ENCODE data around the gene RNF121.

Gene RNF121

DNA sequence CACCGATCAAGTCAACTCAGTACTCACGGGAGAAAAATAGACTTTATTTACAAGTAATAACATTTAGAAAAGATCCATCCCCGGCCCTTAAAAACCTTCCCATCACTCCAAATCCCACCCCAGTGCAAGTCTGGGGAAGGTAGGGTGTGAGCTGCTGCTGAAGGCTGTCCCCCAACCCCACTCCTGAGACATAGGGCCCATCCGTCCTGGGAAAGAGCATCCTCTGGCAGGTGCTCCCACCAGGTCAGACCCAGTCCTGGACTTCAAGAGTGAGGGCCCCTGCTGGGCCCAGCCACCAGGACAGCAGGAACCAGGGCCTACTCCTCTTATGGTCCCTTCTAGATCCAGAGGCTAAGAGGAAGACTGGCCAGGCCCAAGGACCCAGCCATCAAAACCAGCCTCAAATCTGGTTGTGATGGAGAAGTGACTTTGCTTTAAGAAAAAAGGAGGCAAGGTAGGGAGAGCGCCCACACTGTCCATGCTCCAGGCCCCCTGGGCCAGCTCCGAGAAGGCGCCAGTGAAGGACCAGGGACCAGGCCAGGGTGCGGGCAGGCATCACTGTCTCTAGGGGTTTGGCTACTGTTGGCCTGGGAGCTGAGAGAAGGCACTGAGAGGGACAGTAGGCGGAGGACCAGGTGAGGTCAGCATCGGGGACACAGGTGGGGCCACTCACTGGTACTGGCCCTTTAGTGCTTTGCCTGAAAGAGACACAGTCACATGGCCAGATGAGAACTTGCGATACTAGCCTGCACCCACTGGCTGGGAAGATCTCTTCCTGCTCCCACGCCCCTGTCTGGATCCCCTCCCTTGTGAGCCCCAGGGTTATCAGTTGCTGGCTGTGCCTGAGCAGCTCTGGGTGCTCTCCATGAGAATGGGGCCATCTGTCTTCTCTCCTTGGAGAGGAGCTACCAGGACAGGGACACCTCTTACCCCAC is 74.3 kb downstream of the RNF121 start:
- FAIRE-seq (no peak), DNase-seq (ENCODE audit: extremely low spot score, insufficient read length, low read depth) (no peak)

DNA sequence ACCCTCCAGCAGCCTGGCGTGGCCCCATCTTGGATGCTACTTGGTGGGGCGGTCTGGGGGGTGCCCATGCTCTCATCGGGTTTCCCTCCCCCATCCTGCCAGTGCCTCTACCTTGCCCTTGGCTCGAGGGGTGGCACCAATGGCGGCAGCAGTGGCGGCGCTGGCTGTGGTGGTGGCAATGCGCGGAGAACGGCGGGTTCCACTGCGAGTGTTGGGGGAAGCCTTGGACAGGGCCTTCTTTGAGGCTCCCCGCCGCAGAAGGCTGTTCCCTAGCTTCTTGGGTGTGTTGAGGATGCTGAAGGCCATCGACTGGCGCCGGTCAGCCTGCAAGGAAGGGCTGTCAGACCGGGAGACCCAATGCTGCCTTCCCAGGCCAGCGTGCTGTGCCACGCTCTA is 74.9 kb downstream of the RNF121 start:
- DNase-seq (ENCODE audit: extremely low spot score, insufficient read length, low read depth) (no peak), FAIRE-seq (no peak)

DNA sequence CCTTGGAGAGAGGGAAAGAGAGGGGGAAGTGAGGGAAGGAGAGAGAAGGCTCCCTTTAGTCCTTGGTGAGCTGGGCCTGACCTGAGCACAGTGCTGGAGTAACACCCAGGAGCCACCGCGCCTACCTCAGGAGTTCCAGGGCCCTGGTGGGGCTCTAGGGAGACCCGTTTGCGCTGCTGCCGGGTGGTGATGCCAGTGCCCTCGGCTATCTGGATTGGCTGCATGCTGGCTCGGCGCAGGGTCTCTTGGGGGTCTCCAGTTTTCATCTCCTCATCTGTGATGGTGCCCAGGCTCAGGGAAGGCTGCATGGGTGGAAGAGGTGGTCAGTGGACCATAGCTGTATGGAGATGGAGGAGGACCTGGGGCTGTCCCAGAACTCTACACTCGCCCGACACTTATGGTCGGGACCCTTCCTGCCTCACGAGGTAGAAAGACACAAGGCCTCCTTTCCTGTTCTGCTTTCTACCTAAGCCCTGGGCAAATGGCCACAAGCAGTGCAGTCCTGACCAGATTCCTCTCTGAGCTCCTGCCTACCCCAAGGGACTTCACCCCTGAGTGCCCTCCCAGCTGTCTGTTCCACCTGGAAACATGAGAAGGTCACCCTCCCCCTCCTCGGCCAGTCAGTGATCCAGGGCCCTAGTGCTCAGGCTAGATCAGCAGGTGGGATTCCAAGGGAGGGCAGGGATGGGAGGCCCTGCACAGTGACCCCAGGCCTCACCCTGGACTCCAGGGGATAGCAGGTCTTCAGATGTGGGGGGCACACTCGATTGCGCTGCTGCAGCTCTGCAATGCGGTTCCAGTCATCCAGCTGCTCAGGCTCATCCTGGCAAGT is 75.9 kb downstream of the RNF121 start:
- FAIRE-seq (no peak), DNase-seq (ENCODE audit: extremely low spot score, insufficient read length, low read depth) (no peak)

DNA sequence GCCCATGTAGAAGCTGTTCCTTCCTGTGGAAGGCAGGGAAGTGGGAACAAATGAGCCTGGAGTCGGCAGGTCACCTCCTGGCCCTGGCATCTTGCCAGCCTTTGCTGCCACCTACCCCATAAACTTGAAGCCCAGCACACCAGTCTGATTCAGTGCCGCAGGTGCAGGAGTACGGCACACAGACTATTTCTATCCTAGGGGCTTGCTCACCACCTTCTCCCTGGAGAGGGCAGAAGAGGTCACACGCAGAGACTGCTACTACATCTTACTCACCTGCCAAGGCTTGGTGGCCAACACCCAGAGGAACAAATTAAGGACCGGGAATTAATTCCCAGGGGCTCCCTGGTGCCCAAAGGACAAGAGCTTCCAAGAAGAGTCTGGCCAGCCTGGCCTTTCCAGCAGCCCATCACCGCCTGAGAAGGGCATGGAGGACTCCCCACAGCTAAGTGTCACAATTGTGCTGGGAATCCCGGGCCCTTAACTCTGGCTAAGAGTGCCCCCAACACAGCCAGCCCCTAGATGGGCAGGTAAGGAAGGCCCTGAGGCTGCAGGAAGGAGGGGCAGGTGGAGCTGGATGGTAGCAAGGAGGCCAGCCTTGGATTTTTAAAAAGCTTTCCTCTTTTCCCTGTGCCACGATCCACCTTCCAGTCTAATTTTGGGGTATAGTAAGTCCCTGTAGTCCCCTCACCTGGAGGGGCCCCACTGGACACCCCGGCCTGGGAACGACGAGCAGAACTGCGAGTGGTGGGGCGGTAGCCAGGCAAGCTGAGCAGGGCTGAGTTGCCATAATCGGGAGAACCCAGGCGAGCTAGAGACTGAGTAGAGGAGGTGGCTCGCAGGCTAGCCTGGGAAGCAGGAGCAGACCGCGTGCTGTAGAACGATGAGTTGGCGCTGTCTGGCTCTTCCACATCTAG is 76.8 kb downstream of the RNF121 start:
- DNase-seq (ENCODE audit: extremely low spot score, insufficient read length, low read depth), result no peak
- FAIRE-seq, result no peak

DNA sequence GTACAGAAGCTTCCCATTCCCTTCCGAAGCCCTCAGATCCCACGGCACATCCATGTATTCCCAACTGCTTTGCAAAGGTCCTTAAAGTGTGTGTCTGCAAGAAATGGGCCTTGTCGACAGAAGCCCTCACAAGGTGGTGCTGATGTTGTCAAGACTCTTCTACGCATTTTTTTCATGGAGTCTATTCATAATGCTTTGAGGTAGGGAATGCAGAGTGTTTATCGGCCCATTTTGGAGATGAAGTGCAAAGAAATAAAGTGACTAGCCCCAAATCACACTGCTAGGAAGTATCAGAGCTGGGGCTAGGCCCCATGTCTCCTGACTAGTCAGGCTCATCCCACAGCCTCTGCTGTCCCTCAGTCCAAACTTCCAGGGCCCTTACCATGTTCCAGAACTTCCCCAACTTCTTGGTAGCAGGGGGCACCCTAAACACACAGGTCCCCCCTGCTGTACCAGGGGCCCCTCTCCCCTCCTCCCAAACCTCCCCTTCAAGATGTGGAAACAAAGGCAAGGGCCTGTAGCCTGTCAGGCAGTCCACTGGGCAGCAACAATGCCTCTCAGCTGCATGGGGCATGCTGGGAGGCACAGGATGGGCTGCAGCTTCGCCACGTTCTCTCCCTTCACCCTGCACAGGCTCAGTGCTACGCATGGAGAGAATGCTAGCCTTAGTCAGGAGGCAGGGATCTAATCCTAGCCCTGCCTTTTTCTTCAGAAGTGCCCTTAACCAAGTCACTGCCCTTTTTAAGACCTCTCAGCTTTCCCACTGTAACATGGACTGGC is 77.7 kb downstream of the RNF121 start:
- no peak for FAIRE-seq
- no peak for DNase-seq (ENCODE audit: extremely low spot score, insufficient read length, low read depth)

DNA sequence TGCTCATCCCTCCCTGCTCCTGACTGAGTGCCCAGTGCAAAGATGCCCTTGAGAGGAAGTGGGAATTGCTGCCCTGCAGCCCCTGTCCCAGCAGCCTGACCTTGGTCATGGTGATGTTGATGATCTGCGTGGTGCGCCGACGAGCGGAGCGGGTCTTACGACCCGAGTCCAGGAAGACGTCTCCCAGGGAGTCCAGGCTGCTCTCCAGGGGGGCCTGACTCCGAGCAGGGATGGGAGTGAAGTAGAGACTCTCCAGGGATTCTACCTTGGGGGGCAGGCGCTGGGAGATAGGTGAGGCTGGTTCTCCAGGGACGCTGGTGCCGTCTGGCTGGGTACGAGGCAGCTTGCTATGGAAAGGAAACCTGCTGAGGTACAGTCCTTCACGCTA is 78.2 kb downstream of the RNF121 start:
- DNase-seq (ENCODE audit: extremely low spot score, insufficient read length, low read depth), result no peak
- FAIRE-seq, result no peak

DNA sequence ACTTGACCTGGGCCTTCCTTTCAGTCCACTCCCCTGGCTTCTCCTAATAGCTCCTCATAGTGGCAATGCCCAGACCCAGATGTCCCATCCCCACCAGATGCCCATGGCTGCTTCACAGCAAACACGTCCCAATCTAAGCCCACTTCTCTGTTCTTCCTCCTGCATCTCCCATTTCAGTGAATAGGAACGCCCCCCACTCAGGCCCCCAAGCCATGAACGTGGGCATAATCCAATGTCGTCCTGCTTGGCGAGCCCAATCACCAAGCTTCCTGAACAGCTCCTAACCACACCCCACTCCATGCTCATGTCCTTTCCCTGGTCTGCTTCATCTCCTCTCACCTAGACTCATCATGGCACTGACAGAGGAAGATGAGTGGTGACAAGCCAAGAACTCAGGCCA is 78.7 kb downstream of the RNF121 start:
- FAIRE-seq, result no peak
- no peak for DNase-seq (ENCODE audit: extremely low spot score, insufficient read length, low read depth)

DNA sequence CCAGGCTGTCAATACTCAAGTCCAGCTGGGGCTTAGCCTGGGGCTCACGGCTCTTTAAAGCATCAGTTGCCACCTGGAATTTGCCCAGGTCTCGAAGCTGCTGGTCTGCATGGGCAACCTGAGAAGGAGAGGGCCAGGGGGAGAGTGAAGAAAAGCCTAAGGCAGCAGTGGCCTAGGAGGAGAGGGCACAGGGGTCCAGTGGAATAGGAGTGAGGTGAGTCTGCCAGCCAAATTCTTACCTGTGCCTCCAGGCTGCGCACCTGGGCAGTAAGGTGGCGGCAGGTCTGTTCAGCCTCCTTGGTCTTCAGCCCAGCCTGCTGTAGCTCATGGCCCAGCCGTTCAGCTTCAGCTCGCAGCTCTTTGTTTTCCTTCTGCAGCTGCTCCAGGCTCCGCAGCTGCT is 79.9 kb downstream of the RNF121 start:
- no peak for FAIRE-seq

DNA sequence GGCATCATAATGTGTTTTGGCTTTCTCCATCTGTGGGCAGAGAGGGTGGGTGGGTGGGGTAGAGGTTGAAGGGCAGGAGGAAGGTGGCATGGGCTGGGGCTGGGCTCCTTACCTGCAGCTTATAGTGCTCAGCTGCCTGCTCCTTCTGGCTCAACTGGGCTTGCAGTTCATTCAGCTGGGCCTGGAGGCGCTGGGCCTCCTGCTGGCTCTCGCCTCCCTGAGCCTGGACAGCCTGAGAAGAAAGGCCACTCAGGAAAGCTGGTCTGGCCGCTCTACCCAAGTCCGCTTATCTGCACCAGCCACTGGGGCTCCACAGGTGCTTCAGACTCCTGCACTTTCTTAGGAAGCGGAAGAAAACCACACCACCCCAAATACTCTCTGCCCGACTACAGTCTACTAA is 80.3 kb downstream of the RNF121 start:
- no peak for FAIRE-seq
- no peak for DNase-seq (ENCODE audit: extremely low spot score, insufficient read length, low read depth)

More for the DNA sequence above, 79.9 kb downstream of the RNF121 start:
- DNase-seq (ENCODE audit: extremely low spot score, insufficient read length, low read depth), result no peak

DNA sequence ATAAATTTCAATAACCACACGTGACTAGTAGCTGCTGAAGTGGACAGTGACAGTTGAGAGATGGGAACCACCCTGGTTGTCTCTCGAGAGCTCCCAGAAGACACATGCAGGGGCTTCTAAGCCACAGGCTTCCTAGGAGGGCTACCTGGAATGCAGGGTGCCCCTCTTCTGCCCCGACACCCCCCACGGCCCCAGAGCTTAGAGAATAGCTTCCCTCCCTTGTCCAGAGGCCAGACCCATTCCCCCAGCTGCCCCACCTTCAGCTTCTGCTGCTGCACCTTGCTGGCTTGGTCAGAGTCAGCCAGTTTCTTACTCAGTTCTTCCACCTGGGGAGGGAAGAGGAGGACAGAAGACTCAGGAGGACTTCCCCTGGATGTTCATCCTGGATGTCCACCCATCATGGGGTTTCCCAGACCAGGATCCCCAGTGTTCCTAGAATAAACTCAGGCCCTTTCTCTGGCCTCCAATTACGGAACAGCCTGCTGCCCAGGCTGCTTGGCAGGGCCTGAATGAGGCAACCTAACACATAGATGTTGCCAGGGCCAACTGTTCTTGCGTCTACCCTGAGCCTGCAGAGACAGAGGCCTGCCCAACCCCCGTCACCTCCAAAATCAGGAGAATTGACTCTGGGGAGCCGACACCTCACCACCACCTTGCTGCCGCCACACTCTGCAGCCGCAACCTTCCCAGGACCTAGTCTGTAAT is 81.8 kb downstream of the RNF121 start:
- no peak for DNase-seq (ENCODE audit: extremely low spot score, insufficient read length, low read depth)
- FAIRE-seq, result no peak

DNA sequence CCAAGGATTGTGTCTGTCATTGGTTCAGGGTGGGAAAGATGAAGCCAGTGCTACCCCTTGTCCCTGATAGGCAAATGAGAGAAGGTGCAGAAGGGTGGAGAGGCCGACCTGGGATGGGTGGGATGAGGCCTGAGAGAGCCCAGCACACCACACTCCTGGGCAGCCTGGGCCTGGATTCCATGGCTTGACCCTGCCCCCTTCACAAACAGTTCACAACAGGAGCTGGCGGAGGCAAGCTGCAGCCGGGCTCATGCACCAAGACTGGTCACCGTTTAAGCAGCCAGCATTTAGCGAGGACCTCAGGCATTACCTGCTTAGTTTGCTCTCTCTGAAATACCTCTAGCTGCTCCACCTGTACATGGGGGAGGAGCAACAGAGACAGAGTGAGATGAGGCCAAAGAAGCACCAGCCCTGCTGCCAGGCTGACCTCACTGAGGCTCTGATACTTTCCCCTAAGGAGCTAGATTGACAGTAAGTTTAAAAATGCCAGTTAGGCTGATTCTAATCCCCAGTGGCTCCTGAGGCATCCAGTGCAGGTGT is 83.3 kb downstream of the RNF121 start:
- no peak for DNase-seq (ENCODE audit: extremely low spot score, insufficient read length, low read depth)
- no peak for FAIRE-seq

DNA sequence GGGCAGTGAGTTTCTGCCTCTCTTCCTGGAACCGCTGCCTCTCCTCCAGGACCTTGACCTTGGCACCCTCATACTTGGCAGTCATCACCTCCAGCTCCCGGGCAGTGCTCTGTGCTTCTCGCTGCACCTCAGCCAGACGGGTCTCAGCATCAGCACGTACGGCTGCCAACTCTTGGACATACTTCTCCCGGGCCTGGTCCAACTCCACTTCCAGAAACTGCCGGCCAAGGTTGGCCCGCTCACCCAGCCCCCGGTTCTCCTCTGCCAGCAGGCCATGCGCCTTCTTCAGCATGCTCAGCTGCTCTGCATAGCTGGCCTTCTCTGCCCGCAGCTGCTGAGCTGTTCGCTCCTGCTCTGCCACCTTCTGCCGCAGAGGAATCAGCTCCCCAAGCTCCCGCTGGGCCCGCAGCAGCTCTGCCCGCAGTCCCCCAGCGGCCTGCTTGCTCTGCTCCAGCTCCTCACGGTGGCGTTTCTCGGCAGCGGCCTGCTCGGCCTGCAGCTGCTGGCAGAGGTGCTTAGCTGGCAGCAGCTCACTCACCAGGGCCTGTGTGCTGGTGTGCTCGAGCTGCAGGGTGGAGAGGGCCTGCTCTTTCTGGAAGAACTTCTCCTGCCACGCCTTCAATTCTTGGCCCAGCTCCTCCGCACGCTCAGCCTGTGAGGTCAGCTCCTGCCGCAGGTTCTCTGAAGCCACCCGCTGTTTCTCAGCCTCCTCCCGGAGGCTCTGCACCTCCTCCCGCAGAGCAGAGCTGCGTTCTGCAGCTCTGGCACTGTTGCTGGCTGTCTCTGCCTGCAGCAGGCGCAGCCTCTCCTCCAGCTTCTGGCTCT is 84.3 kb downstream of the RNF121 start:
- no peak for DNase-seq (ENCODE audit: extremely low spot score, insufficient read length, low read depth)
- no peak for FAIRE-seq

DNA sequence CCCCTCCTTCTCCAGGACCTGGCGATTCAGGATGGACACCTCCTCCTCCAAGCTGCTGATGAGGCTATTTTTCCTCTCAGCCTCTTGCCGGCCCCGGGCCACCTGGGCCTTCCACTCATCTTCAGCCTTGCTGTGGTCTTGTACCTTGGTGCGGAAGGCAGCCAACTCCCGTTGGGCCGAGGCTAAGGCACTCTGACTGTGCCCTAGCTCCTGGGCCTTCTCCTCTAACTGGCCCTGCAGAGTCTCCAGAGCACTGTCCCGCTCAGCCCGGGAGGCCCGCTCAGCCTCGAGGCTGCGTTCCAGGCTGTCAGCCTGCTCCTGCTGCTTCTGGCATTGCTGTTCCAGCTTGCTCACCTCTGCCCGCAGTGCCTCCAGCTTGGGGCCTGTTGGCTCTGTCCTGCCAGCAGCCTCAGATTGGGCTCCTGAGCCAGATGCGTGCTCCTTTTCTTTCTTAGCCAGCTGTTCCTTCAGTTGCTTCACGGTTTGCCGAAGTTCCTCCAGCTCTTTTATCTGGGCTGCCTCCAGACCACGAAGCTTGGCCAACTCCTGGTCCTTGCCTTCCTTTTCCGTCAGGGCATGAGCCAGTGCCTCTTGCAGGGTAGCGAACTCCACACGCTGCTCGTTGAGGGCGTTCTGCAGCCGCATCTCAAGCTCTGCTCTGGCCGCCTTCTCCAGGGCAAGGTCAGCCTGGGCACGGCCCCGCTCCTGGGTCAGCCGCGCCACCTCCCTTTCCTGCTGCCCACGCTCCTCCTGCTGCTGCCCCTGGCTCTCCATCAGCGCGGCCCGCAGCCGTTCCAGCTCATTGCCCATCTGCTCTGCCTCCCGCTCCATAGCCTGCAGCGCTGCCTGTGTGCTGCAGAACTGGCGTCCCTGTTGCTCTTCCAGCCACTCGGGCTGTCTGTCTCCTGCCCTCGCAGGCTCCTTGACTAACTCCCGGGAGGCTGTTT is 85.2 kb downstream of the RNF121 start:
- DNase-seq (ENCODE audit: extremely low spot score, insufficient read length, low read depth) (no peak), FAIRE-seq (no peak)

DNA sequence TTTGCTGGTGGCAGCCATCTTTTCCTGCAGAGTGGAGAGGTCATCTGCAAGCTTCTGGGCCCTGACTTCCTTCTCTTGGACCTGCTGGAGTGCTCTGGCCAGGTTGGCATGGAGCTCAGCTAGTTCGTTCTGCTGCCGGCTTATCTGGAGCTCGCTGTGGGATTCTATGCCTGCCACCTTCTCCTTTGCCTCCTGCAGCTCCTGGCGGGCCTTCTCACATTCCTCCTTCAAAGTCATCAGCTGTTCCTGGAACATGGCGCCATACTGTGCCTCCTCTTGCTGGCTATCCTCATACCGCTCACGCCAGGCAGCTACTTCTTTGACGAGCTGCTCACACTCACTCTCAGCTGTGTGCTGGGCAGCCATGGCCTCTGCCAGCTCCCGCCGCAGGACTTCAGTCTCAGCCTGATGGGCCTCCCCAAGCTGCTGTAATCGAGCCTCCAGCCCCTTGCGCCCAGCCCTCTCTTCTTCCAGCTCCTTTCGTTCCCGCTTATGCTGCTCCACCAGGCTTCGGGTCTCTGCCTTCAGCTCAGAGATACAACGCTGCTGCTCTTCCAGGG is 86.0 kb downstream of the RNF121 start:
- FAIRE-seq (no peak), DNase-seq (ENCODE audit: extremely low spot score, insufficient read length, low read depth) (no peak)

DNA sequence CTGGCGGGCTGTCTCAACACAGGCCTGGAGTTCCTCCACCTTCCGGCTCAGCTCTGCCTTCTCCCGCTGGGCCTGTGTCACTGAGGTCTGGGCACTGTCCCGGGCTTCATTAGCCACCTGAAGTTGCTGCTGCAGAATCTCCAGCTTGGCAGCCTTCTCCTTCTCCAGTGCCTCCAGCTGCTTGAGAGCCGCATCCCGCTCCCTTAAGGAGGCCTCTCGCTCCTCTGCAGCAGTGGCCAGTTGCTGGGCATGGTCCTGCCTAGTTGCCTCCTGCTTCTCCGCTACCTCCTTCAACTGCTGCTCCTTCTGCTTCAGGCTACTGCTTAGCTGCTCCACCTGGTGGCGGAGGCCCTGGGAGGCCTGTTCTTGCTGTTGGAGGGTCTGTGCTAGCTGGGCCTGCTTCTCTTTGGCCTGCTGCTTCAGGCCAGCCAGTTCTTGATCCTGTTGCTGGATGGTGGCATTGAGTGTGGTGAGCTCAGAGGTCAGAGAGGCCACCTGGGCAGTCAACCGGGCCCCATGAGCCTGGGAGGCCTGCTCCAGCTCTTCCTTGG is 86.7 kb downstream of the RNF121 start:
- DNase-seq (ENCODE audit: extremely low spot score, insufficient read length, low read depth) (no peak), FAIRE-seq (no peak)

DNA sequence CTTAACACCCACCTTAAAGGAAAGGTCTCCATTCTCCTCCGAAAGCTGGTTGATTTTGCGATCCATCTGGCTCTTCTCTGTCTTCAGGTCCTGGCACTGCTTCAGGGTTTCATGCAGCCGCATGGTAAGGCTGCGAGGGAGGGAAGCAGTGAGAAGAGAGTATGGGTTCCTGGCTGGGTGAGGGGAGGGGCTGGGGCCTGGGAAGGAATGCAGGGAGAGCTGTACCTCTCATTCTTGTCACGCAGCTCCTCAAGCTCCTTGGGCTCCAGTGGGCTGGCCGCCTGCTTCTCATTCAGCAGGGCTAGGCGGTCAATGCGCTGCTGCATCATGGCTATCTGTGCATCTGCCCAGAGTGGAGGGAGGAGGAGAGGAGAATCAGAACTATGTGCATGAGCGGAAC is 89.3 kb downstream of the RNF121 start:
- FAIRE-seq, result no peak
- no peak for DNase-seq (ENCODE audit: extremely low spot score, insufficient read length, low read depth)
